Adrenal gland (tissue), 5 donors: ENCODE measurements around the gene EIF4H.

Experiments
- CTCF ChIP-seq, 6 experiments: fragments of 450-650 bp in 4 of 6; fragments of 200-600 bp in 2 of 6; sonication (generic) in 1 of 6; IDR thresholded peaks; 1 replicate in 5 of 6; 2 replicates in 1 of 6; pipeline versions ENCODE4 v1.5.1 to v1.8.0; 2016 to 2021; ENCODE audit warnings: antibody characterized with exemption in 6 of 6, mild to moderate bottlenecking in 2 of 6, moderate library complexity in 1 of 6
- POLR2A ChIP-seq, 2 donors: fragments of 450-650 bp; IDR thresholded peaks; one replicate each; pipeline ENCODE4 v1.6.1; 2017; ENCODE audit warnings: antibody characterized with exemption in 2 of 2, mild to moderate bottlenecking in 2 of 2, moderate library complexity in 1 of 2
- donor health status: DM: no; HTN: no; CAD: no.

- no peak for TF ChIP-seq CTCF (IDR thresholded peaks at IDR 0.05)
- no peak for TF ChIP-seq POLR2A (IDR thresholded peaks at IDR 0.05)
Measured at GRCh38 chr7:74181821-74182220, 7.7 kb downstream of the EIF4H start.
